GM19328 (cell line): ENCODE measurements around the gene CENPX.
A peak's percentile ranks its signal among the peaks of the same experiment; 100 is the strongest.
"Not testable (repeated sequence)": the region's sequence is repeated elsewhere in the genome, so short reads cannot be mapped to it uniquely, and the experiment has no call there.

Source experiments
- ATAC-seq: cut with Tn5 transposase; IDR thresholded peaks from one replicate; pipeline ENCODE4 v1.9.1; 2021; ENCODE audit warnings: mild to moderate bottlenecking, moderate library complexity; ENCODE audit not compliant: unreplicated experiment

The CENPX gene

DNA sequence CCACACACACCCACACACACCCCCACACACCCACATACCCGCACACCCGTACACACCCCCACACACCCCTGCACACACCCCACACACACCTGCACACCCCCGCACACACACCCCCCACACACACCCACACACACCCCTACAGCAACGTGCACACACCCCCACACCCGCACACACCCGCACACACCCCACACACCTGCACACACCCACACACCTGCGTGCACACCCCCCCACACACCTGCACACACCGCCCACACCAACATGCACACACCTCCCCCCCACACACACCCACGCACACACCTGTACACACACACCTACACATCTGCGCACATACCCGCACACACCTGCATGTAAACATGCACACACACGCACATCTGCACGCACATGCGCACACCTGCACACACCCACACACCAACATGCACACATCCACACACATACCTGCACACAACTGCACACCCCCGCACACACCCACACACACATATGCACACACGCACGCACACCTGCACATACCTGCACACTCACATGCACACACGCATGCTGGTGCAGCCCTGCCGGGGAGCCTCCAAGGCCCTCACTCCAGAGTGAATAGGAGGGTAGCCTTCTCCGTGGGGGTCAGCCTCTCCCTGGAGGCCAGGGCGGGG lies 37.8 kb downstream of the CENPX start:
- ATAC-seq: no peak

DNA sequence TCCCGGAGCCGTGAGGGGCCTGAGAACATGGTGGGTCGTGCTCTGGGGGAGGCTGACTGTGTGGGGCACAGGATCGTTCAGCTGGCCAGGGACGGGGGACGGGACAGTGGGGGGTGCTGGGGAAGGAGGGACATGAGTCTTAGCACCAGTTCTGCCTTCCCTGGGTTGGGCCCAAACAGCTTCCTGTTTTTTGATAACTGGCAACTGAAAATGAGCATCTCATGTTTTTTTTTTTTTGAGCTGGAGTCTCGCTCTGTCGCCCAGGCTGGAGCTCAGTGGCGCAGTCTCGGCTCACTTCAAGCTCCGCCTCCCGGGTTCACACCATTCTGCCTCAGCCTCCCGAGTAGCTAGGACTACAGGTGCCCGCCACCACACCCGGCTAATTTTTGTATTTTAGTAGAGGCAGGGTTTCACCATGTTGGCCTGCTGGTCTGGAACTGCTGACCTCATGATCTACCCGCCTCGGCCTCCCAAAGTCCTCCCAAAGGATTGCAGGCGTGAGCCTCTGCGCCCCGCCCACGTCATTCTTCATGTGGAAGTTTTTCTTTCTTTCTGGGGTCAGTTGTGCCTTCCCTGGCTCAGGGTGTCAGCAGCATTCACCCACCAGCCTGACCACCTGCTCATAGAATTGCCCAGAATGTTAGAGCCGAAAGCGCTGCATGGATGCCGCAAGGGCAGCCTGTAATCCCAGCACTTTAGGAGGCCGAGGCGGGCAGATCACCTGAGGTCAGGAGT lies 38.9 kb downstream of the CENPX start:
- no peak for ATAC-seq

DNA sequence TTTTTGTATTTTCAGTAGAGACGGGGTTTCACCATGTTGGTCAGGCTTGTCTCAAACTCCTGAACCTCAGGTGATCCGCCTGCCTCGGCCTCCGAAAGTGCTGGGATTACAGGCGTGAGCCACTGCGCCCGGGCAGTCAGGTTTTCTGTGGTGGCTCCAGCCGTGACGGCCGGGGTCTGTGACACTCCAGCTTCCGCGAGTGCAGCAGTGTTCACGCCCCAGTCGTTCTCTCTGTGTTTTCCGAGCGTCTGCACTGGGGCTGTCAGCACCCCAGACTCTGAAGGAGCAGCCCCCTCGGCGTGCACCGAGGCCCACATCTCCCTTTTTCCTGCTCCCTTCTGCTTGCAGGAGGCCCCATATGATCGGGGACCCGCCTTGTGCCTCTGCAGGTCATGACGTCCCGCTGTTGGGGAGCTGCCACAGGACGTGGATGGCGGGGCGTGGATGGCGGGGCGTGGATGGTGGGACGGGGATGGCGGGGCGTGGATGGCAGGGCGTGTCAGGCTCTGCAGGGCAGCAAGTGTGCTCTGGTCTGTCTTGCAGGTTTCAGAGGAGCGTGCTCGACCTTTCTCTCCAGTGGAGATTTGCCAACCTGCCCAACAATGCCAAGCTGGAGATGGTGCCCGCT lies 39.6 kb downstream of the CENPX start:
- ATAC-seq: no peak

DNA sequence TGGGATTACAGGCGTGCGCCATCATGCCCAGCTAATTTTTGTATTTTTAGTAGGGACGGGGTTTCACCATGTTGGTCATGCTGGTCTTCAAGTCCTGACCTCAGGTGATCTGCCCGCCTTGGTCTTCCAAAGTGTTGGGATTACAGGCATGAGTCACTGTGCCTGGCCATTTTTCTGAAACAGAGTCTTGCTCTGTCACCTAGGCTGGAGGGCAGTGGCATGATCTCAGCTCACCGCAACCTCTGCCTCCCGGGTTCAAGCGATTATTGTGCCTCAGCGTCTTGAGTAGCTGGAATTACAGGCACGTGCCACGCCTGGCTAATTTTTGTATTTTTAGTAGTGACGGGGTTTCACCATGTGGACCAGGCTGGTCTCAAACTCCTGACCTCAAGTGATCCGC lies 41.2 kb downstream of the CENPX start:
- ATAC-seq: not testable (repeated sequence)

DNA sequence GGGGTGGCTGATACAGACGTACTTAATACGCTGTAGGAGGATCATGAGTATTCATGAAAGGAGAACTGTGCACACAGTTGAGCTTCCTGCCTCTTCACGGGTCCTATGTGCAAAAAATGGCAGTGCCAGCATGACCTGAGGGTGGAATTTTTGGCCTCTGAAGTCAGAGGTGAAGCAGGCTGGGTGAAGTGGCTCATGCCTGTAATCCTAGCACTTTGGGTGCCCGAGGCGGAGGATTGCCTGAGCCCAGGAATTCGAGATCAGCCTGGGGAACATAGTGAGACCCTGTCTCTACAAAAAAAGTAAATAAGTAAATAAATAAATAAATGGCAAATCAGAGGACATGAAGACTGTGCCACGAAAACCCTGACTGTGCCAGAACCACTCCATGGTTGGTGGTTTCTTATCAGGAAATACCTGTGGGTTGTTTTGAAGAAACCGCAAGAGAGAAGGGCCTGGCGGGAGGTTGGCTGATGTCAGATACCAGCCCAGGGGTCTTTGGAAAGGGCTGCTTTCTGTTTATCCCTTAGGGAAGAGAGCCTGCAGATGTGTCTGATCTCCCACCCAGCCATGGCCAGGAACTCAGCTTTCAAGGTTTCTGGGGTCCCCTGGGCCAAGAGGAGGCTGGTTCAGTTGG lies 41.9 kb downstream of the CENPX start:
- ATAC-seq: no peak

DNA sequence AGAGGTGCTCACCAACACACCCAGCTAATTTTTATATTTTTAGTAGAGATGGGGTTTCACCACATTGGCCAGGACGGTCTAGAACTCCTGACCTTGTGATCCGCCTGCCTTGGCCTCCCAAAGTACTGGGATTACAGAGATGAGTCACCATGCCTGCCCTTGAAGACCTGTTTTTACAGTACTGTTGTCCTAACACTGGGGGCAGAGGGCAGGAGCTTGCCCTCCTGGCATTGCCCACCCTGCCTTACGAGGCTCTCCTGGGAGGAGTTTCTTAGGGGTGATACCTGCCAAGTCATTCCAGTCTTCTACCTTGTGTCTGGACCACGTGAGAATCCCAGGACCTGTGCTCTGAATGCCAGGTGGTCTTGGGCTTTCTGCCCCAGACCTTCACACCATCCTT lies 42.6 kb downstream of the CENPX start:
- no peak for ATAC-seq

DNA sequence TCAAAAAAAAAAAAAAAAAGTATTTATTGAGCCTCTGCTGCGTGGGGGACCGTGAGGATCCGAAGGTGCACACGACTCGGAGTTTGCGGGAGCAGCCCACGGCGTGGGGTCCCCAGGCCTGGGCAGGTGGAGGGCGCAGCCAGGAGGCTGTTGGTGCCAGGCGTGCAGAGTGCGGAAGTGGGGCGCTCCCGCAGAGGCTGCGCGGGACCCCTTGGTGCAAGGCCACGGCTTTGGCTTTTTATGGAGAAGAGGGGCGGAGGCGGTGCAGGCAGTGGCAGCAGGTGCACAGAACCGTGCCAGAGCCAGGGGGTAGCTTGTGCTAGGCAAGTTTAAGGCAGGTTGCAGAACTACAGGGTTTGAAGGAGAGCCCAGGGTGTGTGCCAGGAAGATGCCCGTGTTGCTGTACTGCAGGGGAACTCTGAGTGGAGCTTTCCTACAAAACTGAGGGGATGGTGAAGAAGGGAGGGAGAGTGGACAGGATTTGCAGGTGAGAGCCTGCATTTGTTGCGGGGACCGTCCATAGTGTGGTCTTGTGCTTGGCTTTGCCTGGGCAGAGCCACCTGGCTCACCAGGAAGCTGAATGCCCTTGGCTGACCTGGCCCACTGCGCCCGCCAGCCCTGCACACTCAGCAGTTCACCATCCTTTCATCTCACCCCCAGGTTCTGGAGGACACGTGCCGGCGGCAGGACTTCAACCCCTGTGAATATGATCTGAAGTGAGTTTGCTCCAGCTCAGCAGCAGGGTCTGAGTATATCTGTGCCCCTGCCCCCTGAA lies 44.0 kb downstream of the CENPX start:
- ATAC-seq: no peak

DNA sequence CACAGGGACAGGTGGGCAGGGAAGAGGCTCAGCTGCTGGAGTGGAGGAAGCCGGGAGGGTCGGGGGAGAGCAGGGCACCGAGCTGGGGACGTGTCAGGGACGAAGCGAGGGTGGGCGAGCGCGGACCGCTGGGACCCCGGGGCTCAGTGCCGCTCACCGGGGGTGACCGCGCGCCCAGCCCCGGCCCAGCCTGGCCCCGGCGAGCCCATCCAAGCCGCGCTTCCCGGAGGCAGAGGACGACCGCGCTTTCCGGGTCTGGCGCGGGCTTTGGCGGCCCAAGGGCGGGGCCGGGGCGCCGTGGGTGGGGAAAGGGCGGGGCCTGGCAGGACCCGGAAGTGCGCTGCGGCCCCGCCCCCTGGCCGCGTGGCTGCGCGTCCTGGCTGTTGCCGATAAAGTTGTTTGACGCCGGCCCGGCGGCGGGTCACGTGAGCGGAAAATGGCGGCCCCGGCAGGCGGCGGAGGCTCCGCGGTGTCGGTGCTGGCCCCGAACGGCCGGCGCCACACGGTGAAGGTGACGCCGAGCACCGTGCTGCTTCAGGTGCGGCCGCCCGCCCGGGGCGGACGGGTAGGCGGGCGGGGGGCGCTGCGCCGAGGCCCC lies 45.4 kb downstream of the CENPX start, which contains the start of gene ASPSCR1:
Gene ASPSCR1 (plus strand): TSS at position 419 of the 598 bp plus-strand sequence. CDS start 18 bp downstream, at position 437.
- peak; percentile 81 for ATAC-seq

DNA sequence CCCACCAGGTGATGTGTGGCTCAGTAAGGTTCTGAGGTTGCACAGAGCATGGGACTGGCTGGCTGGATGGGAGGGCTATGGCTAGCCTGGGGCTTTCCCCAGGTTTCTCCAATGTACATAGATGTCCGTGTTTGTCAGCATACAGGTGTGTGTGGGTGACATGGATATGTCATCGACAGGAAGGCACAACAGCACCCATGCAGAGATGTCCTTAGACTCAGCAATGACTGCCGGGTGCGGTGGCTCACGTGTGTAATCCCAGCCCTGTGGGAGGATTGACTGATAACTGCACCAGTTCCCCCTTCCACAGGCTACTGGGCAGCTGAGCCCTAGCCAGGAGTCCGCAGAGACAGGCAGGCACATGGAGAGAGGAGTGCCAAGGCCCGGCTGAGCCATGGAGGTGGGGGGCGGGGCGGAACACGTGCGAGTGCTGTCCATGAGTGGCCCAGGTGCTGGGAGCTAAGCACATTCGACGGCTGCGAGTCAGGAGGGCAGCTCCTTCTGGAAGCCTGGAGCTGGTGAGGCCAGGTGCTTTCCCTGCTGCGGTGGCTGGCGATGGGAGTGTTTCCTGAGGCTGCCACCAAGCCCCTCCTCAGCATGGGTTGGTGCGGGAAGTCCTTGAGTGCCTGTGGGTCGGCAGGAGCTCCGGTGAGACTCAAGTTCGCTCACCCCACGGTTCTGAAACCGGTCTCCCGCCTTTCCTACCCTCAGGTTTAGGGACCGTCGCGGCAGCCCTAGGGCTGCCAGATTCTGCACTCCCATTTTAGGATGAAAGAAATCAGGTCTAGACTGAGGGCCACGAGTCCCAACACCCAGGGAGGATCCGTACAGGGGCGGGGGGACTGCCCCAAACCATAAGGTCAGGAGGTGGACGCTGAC lies 46.1 kb downstream of the CENPX start:
- ATAC-seq: no peak

DNA sequence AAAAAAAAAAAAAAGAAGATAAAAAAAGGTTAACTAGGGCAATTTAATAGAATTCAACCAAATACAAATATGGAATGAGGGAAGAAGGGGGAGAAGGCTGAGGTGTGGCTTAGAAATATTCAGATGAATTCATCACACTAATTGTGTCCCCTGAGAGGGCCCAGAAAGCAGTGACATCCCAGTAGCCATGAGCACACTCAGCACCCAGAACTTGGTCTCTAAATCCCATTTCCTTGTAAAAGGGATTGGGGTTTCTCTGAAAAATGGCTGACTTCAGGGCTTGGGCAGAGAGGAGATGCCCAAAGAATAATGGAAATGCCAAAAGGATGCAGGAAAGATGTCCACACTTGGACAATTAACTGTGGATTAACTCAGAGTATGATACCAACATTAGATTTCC lies 49.2 kb downstream of the CENPX start:
- no peak for ATAC-seq

DNA sequence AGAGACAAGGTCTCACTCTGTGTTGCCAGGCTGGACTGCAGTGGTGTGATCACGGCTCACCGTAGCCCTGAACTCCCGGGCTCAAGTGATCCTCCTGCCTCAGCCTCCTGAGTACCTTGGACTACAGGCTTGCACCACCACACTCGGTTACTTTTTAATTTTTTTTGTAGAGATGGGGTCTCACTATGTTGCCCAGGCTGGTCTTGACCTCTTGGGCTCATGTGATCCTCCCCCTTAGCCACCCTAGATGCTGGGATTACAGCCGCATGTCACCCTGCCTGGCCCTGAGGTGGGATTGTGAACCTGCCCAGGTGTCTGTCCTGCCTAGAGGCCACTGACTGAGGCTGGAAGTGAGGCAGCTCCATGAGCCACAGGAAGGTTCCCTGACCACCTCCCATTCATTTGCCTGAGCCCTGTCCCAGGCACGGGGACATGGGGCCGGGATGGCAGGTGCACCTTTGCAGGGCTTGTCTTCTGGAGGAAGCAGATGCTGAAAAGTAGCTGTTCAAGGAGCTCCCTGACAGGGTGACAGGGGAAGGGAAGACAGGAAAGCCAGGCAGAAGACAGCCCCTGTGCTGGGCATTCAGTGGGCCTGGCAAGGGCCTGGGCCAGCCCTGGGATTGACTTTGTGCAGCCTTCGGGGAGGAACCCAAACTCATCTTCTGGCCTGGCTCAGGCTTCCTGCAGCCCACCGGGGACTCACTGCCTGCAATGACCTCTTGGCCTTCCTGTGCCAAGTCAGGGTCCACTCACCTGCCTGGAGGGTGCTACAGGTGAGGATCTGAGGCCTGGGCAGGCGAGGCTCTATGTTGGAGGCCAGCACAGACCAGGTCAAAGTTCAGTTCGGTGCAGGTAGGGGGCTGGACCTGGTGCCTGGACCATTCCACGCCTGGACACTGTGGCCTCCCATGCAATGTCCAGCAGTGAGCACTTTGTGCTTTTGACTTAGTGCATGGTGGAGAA lies 53.5 kb downstream of the CENPX start:
- no peak for ATAC-seq
